IPS DF 4.7 (cell line): ENCODE results near the gene TMEM175.

Experiments used
- DNase-seq: peaks from one replicate; pipeline ENCODE4 v3.0.0-alpha.2; 2013; ENCODE audit warnings: low spot score; ENCODE audit errors: extremely low read depth

Gene TMEM175

DNA sequence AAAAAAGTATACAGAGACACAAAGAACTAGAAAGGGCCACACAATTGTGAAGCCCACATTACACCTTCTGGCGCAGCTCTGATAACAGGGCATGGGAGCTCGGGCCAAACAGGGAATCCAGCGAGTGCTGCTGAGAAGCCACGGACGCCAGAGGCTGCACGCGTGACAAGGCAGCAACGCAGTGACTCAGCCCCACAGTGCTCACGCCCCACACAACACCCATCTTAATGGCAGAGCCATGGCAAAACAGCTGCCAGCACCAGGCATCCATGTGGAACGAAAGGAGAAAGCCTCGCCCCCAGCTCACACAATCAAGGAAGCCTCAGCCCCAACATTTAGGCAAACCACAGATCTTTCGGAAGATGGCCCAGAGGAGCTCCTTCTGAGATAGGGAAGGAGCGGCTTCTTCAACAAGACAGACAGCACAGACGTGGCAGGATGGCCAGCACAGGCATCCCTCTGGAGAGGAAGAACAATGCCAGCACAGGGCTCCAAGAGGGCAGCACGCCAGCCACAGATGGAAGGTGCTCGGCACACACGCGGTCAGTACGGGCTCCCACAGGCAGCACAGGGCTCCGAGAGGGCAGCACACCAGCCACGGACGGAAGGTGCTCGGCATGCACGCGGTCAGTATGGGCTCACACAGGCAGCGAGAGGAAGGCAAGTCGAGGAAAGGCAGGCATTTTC is 33.2 kb upstream of the TMEM175 start:
- DNase-seq = no peak

DNA sequence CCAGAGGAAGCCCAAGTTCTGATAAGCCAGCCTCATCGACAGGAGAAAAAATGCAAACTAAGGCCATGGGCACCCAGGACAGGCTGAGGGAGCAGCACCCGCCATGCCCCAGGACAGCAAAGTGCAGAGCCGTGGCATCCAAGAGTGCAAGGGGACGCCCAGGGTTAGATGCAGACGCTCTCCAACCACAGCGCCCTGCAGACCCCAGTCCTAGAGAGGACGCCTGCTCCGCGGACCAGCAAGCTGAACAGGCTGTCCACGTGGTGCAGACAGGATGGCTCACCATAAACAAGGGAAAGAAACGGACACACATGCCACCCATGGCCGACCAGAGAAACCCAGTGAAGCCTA is 32.7 kb upstream of the TMEM175 start:
- no peak for DNase-seq

DNA sequence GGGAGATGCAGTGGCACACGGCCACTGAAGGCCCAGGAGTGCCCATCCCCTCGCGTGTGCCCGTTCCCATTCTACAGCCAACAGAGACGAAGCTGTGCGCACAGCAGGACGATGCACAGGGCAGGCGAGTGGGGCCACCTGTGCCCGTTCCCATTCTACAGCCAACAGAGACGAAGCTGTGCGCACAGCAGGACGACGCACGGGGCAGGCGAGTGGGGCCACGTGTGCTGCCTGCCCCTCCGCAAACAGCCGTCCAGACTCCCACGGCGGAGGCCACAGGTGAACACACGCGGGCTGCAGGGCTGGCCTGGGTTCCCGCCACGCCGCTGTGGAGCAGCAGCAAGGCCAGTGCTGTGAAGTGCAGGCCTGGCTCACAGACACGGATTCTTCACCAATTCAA is 32.2 kb upstream of the TMEM175 start:
- no peak for DNase-seq

DNA sequence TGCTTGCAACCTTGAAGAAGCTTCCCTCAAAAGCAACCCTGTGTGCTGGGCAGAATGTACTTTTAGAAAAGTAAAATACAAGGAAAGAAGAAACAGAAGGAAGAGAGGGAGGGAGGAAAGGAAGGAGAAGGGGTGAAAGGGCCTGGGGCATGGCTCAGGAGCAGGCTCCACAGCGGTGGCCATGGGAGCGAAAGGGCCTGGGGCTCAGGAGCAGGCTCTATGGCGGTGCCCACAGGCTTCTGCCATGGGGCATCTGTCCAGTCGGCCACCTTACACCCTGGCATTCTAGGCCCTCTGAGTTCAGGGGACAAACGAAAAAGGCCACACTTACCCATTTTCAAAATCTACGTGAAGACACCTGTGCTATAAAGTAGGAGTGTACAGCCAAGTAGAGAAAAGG is 31.5 kb upstream of the TMEM175 start:
- no peak for DNase-seq

DNA sequence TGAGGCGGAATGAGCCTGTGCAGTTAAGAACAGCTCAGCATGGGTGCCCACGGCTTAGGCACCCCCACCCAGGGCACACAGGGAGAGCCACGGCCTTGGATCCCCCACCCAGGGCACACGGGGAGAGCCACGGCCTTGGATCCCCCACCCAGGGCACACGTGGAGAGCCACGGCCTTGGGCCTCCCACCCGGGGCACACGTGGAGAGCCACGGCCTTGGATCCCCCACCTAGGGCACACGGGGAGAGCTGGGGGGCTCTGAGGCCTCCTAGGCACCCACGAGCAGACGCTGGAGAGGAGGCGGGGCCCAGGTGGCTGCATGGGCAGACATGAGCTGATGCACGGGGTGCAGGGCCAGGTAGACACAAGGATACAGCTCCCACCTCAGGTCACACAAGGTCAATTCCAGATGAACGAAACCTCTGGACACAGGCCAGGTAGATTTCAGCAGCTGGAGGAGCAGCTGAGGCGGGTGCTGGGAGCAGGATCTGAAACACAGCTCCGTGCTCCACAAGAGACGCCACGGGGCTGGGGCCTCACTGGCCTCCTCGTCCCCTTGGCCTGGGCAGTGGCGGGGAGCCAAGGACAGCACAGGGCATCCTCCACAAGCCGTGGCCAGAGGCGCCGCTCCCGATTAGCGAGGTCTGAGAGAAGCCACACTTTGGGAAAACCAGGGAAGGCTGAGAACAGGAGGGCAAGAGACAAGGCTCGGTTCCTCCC is 30.9 kb upstream of the TMEM175 start:
- DNase-seq = no peak

DNA sequence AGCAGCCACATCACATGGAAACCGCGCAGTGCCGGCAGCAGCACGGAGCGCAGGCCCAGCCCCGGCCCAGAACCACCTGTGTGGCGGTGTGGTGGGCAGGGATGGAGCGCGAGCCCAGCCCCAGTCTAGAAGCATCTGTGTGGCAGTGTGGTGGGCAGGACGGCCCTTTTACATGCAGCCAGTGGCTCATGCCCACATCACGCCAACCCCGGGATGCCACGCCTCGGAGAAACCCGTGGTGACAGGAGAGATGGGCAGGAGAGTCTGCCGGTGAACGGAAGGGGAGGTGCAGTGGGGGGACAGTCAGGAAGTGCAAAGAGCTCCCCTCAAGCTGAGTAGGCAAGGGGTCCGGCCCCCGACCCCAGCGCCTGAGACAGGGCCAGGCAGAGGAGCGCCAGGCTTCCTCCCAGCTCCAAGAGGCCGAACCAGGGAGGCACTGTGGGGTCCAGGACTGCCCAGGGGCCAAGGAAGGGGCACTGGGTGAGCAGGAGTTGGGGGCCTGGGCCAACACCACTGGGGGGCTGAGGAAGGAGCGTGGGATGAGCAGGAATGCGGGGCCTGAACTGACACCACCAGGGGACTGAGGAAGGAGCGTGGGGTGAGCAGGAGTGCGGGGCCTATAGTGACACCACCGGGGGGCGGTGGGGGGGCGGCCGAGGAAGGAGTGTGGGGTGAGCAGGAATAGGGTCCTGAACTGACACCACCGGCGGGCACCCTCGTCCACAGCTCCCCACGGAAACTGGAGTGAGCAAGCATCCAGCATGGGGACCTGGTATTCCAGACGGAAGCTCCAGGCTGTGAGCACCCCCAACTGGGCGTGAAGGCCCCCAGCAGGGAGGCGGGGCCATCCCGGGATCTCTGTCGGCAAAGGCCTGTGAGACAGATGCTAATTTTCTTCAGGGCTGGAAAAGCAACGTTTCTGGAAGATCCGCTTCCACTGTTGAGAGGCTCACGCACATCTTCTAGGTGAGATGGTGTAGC is 28.9 kb upstream of the TMEM175 start:
- no peak for DNase-seq

DNA sequence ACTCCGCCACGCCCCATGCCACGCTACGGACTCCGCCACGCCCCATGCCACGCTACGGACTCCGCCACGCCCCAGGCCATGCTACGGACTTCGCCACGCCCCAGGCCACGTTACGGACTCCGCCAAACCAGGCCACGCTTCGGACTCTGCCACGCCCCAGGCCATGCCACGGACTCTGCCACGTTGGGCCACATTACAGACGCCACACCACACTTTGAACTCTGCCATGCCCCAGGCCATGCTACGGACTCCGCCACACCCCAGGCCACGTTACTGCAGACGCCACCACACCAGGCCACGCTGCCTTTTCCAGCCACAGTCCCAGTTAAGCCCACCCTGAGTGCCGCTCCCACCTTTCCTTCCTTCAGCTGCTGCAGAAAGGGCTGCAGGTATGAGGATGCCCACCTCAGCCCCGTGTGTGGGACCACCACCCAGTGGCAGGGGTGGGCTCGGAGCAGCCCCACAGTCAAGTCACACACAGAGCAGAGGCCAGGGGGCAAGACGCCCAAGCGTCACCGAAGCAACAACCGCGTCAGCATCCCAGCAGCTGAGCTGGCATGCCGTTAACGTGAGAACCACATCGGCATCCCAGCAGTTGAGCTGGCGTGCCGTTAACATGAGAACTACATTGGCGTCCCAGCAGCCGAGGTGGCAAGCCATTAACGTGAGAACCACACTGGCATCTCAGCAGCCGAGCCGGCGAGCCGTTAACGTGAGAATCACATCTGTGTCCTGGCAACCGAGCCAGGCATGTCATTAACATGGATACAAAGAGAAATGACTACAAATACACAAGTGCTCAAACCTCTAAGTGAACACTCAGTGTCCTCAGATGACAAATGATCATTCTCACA is 26.5 kb upstream of the TMEM175 start:
- no peak for DNase-seq

DNA sequence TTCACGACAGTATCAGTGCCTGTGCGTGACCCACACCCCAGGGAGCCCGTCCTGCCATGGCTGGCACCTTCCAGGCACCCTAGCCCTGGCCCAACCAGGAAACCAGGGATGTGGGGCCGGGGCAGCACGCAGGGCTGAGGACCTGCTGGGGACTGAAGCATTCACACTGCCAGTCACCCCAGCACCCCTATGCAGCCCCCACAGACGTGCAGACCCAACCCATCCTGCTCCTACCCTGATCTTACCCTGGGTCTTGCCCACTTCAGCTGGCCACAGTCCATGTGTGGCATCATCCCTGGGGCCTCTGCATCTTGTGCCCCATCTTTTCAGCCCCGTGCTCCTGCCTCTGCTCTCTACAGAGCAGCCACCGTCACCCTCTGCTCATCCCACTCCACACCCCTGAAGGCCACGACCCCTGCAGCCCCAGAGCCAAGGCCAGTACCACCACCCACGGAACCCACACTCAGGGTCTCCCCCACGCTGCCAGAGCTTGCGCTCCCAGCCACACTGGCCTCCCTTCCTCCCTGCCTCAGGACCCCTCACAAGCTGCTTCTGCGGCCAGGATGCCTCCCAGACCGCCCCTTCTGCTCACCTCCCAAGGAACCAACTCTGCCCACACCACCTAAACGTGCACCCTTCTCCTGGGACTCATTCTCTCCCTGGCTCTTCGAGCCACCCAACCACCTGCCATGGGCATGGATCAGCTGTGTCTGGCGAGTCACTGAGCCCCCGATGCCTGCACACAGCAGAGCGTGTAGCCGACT is 25.7 kb upstream of the TMEM175 start:
- DNase-seq = no peak

DNA sequence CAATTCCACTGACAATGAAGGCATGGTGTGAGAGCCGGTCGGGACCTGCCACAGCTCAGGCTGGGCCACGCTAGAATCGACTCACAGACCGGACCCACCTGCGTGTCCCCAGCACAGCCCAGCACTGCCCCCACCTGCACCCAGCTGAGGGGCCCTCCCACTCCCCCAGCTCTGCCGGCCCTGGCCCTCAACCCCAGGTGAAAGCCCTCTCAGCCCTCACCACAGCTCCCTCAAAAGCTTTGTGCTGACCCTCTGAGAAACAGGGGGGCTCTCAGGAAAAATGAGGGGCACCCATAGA is 25.2 kb upstream of the TMEM175 start:
- no peak for DNase-seq

DNA sequence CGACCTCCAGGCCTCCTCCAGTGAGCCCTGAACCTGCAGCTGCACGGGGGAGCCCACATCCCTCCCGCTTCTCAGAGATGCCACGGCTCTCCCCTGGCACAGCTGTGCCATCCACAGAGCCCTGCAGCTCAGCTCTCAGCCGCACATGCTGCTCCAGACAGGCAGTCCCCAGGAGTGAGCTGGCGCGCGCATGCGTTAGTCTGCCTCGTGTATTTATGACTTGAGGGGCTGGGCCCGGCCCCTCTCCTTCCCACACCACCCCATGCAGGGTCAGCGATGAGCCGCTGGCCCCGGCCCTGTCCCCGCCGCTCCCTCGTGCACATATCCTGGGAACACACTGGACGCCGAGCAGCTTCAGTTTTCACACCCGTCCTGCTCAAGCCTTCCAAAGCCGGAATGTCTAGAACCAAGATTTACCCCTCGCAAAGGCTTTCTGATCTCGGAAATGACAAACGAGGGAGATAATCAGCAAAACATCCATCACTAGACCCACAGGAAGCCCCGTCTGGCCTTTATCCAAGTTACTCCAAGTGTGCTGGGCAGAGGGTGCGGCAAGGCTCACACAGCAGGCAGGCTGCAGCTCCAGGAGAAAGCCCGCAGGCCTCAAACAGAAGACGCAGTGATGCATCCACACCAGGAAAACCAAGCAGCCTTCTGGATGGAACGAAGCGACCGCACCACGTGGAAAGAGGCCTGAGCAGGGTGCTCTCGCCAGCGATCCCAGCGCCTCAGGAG is 24.4 kb upstream of the TMEM175 start:
- DNase-seq = no peak

DNA sequence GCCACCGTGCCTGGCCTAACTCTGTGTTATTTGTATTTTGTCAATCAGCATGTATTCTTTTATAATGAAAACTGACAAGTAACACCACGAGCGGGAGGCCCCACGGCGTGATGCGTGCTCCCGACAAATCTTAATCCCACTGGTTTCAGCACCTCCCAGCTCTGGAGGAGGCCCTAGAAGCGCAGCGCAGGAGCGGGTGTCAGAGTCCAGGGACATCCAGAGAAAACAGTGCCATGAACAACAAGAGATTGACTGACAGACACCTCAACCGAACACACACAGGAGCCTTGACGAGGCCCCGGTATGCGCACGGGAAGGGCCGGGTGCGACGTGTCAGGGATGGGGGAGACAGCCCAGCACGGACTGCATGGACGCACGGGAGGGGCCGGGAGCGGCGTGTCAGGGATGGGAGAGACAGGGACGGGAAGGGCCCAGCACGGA is 23.1 kb upstream of the TMEM175 start:
- no peak for DNase-seq

DNA sequence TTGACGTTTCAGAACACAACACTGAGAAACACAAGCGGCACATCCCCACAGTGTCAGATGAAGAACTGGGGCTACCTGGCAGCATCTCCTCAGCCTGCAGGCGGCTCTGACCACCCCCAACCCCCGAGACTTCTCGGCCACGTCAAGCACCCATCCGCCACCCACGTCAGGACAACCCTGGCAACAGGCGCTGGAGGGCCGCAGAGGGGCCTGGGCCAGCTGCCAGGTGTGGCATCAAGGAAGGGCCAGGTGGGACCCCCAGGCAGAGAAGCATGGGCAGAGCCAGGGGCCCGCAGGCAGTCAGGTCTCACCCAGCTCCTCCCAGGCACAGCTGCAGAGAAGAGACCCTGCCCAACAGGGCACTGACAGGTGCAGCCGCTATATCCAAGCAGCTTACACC is 22.4 kb upstream of the TMEM175 start:
- no peak for DNase-seq

DNA sequence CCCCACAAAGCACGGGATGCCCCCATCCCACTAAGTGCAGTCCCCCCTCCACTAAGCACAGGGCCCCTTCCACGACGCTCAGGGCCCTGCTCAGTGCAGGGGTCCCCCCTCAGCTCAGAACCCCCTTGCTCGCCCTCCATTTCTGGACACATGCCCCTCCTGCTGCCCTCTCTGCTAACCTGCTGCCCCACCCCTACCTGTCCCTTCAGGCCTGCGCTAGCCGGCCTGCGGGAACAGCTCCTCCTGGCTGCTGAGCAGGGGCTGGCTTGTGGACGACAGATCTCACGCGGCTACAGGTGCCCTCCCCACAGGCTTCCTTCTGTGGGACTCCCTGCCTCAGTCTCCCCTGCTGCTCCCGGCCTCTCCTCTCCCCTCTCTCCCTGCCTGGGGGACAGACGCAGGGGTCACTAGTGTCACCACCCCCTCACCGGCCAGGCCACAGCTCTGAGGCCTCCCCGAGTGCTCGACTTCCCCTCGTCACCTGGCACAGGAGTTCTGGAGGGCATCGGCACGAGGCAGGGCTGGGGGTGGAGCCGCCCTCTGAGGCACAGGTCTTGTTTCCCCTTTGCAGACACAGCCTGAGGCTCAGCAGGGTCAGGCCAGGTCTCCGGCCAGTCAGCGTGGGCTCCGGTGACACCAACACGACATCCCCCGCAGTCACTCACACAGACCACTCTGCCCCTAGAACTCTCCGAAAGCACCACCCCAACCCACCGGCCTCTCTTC is 21.7 kb upstream of the TMEM175 start:
- no peak for DNase-seq

DNA sequence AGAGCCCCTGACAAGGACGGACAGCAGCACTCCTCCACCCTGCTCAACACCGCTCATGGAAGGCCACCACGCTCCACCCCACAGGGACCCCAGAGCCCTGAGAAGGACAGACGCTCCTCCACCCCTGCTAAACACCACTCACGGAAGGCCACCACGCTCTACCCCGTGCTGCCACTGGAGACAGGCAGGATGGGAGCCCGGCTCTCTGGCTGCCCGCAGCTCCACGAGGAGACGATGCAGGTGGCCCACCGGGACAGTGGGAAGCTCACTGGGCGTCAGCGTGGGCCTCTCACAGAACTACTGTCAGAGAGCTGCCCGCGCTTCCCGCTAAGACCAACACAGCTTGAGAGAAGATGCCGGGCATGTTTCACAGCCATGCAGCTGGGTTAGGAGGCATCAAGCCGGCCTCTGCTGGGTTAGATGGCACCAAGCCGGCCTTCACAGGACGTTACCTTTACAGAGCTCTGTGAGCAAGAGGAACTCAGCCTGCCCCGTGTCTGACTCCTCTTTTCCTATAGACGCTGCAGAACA is 21.0 kb upstream of the TMEM175 start:
- no peak for DNase-seq

DNA sequence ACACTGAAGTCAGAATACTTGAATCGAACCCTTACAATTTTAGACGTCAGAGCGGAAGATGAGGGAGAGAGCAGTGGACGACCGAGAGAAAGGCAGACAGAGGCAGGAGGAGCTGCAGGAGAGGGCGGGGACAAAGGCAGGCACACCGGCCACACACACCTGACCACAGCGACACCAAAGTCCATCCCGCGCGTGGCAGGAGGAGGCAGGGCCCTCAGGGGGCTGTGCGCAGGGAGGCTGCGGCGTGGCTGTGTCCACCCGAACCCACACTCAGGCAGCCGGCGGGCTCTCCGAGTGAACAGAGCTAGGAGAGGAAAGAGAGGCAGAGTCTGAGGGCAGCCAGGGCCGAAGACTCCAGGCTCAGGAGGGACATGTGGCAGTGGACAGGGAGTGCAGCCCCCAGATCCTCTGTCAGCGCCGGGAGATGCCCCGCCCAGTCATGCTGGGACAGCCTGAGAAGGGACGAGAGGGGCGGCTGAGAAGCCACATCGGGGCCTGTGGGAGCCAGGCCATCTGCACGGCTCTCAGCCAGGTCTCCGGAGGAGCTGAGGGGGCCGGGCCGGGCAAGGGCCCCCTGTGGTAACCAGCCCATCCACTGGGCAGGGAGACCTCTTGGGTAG is 20.3 kb upstream of the TMEM175 start:
- DNase-seq = no peak

DNA sequence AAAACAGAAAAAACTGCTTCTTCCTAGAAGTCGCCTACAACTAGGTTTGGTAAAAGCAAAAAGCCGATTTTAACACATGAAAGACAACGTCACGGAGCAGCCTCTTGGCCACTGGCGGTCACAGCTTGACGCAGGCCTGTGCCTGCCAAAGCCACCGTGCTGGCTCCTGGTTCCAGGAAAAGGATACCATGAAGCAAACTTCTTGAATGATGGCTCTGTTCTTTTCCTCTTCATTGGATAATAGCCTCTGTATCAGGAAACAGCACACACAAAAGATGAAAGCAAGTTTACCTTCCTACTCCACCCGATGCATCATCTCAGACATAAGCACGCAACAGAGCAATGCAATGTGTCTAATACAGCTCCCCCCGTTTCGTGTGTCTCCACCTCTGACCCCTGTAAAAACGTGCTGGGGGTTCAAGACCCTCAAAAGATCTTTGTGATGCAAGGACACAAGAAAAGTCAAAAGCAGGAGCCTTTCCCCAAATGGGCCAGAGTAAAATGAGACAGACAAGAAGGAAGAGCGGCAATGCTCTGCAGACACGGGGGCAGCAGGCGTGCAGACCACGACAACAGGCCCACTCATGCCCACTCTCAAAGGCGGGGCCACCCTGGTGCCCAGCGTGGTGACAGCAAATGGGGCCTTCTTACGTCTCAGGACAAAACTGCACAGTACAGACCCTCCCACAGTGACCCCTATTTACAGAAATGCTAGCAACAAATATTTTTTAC is 19.5 kb upstream of the TMEM175 start:
- DNase-seq = no peak

DNA sequence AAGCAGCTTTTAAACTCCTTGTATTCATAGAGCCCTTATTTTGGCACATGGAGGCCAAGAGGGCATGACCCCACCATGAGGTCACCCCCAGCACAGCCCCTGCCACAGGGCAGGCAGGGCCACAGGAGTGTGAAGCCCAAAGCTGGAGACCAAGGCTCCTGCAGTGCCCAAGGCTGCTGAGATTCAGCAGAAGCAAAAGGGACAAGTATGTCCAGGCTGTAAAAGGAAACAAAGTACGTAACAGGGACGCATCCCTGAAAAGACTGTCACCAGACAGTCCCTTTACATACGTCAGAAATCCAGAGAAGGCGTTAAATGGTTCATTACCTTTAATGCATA is 19.0 kb upstream of the TMEM175 start:
- DNase-seq = no peak

DNA sequence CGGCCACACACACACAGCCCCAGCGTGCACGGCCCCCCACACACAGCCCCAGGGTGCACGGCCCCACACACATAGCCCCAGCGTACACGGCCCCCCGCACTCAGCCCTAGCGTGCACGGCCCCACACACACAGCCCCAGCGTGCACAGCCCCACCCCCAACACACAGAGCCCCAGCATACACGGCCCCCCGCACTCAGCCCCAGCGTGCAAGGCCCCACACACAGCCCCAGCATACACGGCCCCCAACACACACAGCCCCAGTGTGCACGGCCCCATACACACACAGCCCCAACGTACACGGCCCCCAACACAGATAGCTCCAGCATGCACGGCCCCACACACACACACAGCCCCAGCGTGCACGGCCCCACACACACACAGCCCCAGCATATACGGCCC is 17.7 kb upstream of the TMEM175 start:
- DNase-seq = no peak
